Measurements from ENCODE around the gene SAP30L.

GRCh38 chr5:154401931-154402330 is 43.9 kb upstream of the SAP30L start:
- TF ChIP-seq CTCF (IDR thresholded peaks at IDR 0.05) (no peak), REST (IDR thresholded peaks at IDR 0.05; ENCODE audit: insufficient read depth in 1 of 2, low read depth in 2 of 2, low read length in 1 of 2) (no peak), TCF7L2 (IDR thresholded peaks at IDR 0.05; ENCODE audit: low read depth, low read length) (no peak)
